Ishikawa (cell line): ENCODE data around the gene CRYBA1.

Experiments used
- CEBPB ChIP-seq: IDR thresholded peaks from 2 replicates; pipeline ENCODE4 v1.6.1; 2012
- CREB1 ChIP-seq: IDR thresholded peaks from 2 replicates; pipeline ENCODE4 v1.6.1; 2012; ENCODE audit warnings: low read depth
- EGR1 ChIP-seq: IDR thresholded peaks from 2 replicates; pipeline ENCODE4 v1.6.1; 2012
- EP300 ChIP-seq: IDR thresholded peaks from 2 replicates; pipeline ENCODE4 v1.6.1; 2012; ENCODE audit warnings: borderline replicate concordance
- FOXM1 ChIP-seq: IDR thresholded peaks from 2 replicates; pipeline ENCODE4 v1.6.1; 2012; ENCODE audit warnings: low read depth, borderline replicate concordance
- MAX ChIP-seq: IDR thresholded peaks from 2 replicates; pipeline ENCODE4 v1.6.1; 2012
- NFIC ChIP-seq: IDR thresholded peaks from 2 replicates; pipeline ENCODE4 v1.6.1; 2012
- RAD21 ChIP-seq: IDR thresholded peaks from 2 replicates; pipeline ENCODE4 v1.6.1; 2012; ENCODE audit warnings: low read depth
- REST ChIP-seq: IDR thresholded peaks from 2 replicates; pipeline ENCODE4 v1.6.1; 2012; ENCODE audit warnings: low read depth, mild to moderate bottlenecking
- TAF1 ChIP-seq: IDR thresholded peaks from 2 replicates; pipeline ENCODE4 v1.6.1; 2012; ENCODE audit warnings: low read depth, mild to moderate bottlenecking
- TCF12 ChIP-seq: IDR thresholded peaks from 2 replicates; pipeline ENCODE4 v1.6.1; 2012; ENCODE audit warnings: low read depth
- USF1 ChIP-seq: IDR thresholded peaks from 2 replicates; pipeline ENCODE4 v1.6.1; 2012
- YY1 ChIP-seq: IDR thresholded peaks from 2 replicates; pipeline ENCODE4 v1.6.1; 2012; ENCODE audit warnings: low read depth

GRCh38 chr17:29248845-29249244, 2.2 kb downstream of the CRYBA1 start:
- TF ChIP-seq EGR1 (no peak), USF1 (no peak), REST (no peak), RAD21 (no peak), CEBPB (no peak), FOXM1 (no peak), MAX (no peak), NFIC (no peak), EP300 (no peak), TAF1 (no peak), CREB1 (no peak), YY1 (no peak), TCF12 (no peak)
